Vagina (tissue), 2 donors: ENCODE measurements around the gene NR1I2. TPM values are rescaled to one million over a fixed set of nuclear protein-coding genes. Genes with fewer than 3 reads are reported as not detected.

Experiments
- DNase-seq, 2 donors: peaks; one replicate each; pipeline ENCODE4 v3.0.0-alpha.2; 2017; ENCODE audit errors: extremely low spot score in 2 of 2
- H3K27ac ChIP-seq: fragments of 200-600 bp; sonication (generic); one replicate; pipeline ENCODE4 v1.5.1; 2019
- H3K27me3 ChIP-seq: fragments of 200-600 bp; sonication (generic); one replicate; pipeline ENCODE4 v1.5.1; 2019
- H3K36me3 ChIP-seq, 2 donors: fragments of 200-600 bp; sonication (generic); one replicate each; pipeline ENCODE4 v1.5.1; 2017 to 2019
- H3K4me1 ChIP-seq: fragments of 200-600 bp; sonication (generic); one replicate; pipeline ENCODE4 v1.5.1; 2019
- H3K4me3 ChIP-seq, 2 donors: fragments of 200-600 bp; sonication (generic); 1 replicate in 1 of 2; 2 replicates in 1 of 2; pipeline ENCODE4 v1.5.1; 2016 to 2019
- H3K9me3 ChIP-seq: fragments of 200-600 bp; sonication (generic); one replicate; pipeline ENCODE4 v1.5.1; 2019
- POLR2A ChIP-seq, 2 donors: fragments of 450-650 bp; IDR thresholded peaks; one replicate each; pipeline ENCODE4 v1.6.1; 2017; ENCODE audit warnings: antibody characterized with exemption in 2 of 2, mild to moderate bottlenecking in 2 of 2, moderate library complexity in 2 of 2
- POLR2AphosphoS5 ChIP-seq, 2 donors: sonication (generic); formaldehyde crosslinking; IDR thresholded peaks; one replicate each; pipeline ENCODE4 v1.9.0; 2017; ENCODE audit warnings: antibody characterized with exemption in 2 of 2, mild to moderate bottlenecking in 2 of 2, low read depth in 1 of 2; ENCODE audit not compliant: insufficient read depth in 1 of 2
- intact Hi-C: fragments of 100-400 bp; cut with DNase I; formaldehyde crosslinking; loops from one replicate; pipeline ENCODE4 v1.15.1; 2023
- total RNA-seq: library from RNA; depleted of rRNA; stranded (reverse); fragments of >200 nt; gene quantifications from one replicate; pipeline ENCODE4 v1.2.3, GENCODE V29; 2016
- TF ChIP-seq, protein P1 (sequence below), 3 experiments: fragments of 450-650 bp in 2 of 3; fragments of 200-600 bp in 1 of 3; sonication (generic) in 1 of 3; IDR thresholded peaks; one replicate each; pipeline ENCODE4 v1.5.1; 2017 to 2019; ENCODE audit warnings: antibody characterized with exemption in 3 of 3, mild to moderate bottlenecking in 2 of 3, moderate library complexity in 2 of 3

Gene NR1I2
- total RNA-seq, 1 donor from 2014 or later, result not detected

DNA sequence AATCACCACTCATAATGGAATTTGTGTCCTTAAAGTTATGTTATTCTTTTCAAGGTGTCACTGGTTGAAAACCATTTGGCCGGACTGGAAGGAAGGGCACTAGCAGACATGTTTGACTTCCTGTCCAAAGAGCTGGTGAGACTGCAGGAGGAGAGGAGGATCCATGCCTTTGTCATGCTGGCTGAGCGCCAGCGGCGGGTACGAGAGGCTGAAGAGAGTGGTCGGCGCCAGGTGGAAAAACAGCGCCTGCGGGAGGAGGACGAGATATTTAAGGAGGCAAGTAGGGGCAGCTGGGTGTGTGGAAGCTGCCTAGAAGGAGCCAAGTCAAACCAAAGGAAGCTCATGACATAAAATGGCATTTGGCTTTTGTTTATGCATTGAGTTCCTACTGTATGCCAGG, 38.0 kb upstream of the NR1I2 start:
- TF ChIP-seq, protein P1, sequence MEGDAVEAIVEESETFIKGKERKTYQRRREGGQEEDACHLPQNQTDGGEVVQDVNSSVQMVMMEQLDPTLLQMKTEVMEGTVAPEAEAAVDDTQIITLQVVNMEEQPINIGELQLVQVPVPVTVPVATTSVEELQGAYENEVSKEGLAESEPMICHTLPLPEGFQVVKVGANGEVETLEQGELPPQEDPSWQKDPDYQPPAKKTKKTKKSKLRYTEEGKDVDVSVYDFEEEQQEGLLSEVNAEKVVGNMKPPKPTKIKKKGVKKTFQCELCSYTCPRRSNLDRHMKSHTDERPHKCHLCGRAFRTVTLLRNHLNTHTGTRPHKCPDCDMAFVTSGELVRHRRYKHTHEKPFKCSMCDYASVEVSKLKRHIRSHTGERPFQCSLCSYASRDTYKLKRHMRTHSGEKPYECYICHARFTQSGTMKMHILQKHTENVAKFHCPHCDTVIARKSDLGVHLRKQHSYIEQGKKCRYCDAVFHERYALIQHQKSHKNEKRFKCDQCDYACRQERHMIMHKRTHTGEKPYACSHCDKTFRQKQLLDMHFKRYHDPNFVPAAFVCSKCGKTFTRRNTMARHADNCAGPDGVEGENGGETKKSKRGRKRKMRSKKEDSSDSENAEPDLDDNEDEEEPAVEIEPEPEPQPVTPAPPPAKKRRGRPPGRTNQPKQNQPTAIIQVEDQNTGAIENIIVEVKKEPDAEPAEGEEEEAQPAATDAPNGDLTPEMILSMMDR (IDR thresholded peaks at IDR 0.05), result no peak
- TF ChIP-seq POLR2AphosphoS5 (IDR thresholded peaks at IDR 0.05; ENCODE audit: insufficient read depth in 1 of 2, low read depth in 1 of 2) (no peak), POLR2A (IDR thresholded peaks at IDR 0.05) (no peak)

DNA sequence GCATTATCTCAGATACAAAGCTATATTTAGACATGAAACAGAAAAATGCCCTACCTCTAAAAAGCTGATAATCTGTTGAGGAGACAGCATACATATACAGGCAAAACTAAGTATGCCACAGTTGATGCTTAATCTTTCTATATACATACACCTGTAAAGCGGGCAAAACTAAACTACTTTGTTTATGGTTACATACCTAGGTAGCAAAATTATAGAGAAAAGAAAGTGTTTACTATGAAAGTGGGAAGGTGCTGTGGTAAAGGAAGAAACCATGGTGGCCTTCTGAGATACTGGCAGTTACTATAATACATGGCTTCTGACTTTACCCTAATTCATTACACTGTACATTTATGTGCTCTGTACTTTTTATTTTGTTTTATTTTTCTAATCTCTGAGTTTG, 36.0 kb upstream of the NR1I2 start:
- intact Hi-C loops, result no loop called here
- no peaks in the 10 kb centered on the region for H3K27me3 ChIP-seq
- H3K4me1 ChIP-seq, result no peaks in the 10 kb centered on the region
- TF ChIP-seq POLR2A (IDR thresholded peaks at IDR 0.05) (no peak), POLR2AphosphoS5 (IDR thresholded peaks at IDR 0.05; ENCODE audit: insufficient read depth in 1 of 2, low read depth in 1 of 2) (no peak)
- TF ChIP-seq, protein P1 (IDR thresholded peaks at IDR 0.05), result no peak
- H3K9me3 ChIP-seq, result no peaks in the 10 kb centered on the region
- H3K27ac ChIP-seq, result no peak overlapping the region
- H3K4me3 ChIP-seq, result no peak overlapping the region
- H3K36me3 ChIP-seq, result peaks cover 0 to 13% of the 10 kb centered on the region in 2 donors
- no peak for DNase-seq

More for the DNA sequence above, 38.0 kb upstream of the NR1I2 start:
- Histone ChIP-seq H3K27me3 (no peaks in the 10 kb centered on the region), H3K4me3 (no peak overlapping the region), H3K4me1 (no peaks in the 10 kb centered on the region), H3K27ac (no peak overlapping the region), H3K36me3 (peaks cover 0 to 7% of the 10 kb centered on the region in 2 donors), H3K9me3 (no peaks in the 10 kb centered on the region)
- DNase-seq, result no peak
- intact Hi-C loops, result no loop called here

DNA sequence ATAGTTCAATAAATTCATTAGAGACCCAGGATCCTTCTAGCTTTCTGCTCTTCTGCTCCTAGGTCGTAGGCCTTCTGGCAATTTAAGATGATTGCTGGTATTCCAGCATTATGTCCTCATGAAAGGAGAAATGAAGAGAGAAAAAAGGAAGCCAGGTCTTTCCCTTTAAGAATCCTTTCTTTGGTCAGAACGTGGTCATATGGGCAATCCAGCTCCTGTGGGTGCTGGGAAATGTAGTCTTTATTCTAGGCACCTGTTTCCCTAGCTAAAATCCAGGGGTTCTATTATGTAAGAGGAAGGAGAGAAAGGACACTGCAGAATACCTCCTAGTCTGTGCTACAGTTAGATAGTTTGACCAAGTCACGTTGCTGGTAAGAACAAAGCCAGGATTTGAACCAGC, 35.5 kb upstream of the NR1I2 start:
- no peaks in the 10 kb centered on the region for H3K4me1 ChIP-seq
- TF ChIP-seq POLR2A (IDR thresholded peaks at IDR 0.05) (no peak), POLR2AphosphoS5 (IDR thresholded peaks at IDR 0.05; ENCODE audit: insufficient read depth in 1 of 2, low read depth in 1 of 2) (no peak)
- TF ChIP-seq, protein P1 (IDR thresholded peaks at IDR 0.05), result no peak

DNA sequence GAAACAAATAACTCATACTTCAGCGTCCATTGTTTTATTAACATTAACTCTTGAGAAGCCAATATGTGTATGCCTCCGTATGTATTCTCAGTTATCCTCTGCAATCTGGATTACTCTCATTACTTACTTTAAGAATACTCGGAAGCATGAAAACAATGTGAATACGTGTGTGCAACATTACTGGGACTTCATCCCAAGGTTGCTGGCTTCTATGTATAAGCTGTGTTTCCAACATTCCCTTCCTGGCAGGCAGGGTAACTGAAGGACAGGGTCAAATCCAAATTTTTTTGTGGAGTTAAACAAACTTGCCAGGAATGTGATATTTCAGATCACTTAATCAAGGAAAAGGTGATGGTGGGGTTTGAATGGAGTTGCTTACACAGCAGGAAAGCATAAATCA, 34.5 kb upstream of the NR1I2 start:
- no peaks in the 10 kb centered on the region for H3K27me3 ChIP-seq
- no peak overlapping the region for H3K27ac ChIP-seq
- no peaks in the 10 kb centered on the region for H3K9me3 ChIP-seq
- TF ChIP-seq, protein P1 (IDR thresholded peaks at IDR 0.05), result no peak
- TF ChIP-seq POLR2A (IDR thresholded peaks at IDR 0.05) (no peak), POLR2AphosphoS5 (IDR thresholded peaks at IDR 0.05; ENCODE audit: insufficient read depth in 1 of 2, low read depth in 1 of 2) (no peak)
- intact Hi-C loops, result no loop called here
- H3K4me1 ChIP-seq, result no peaks in the 10 kb centered on the region
- peaks cover 0 to 25% of the 10 kb centered on the region in 2 donors for H3K36me3 ChIP-seq
- no peak overlapping the region for H3K4me3 ChIP-seq
- DNase-seq, result no peak

More for the DNA sequence above, 35.5 kb upstream of the NR1I2 start:
- no peak for DNase-seq
- H3K27me3 ChIP-seq, result no peaks in the 10 kb centered on the region
- H3K9me3 ChIP-seq, result no peaks in the 10 kb centered on the region
- intact Hi-C loops, result no loop called here
- no peak overlapping the region for H3K27ac ChIP-seq
- H3K4me3 ChIP-seq, result no peak overlapping the region
- H3K36me3 ChIP-seq, result peaks cover 0 to 18% of the 10 kb centered on the region in 2 donors

DNA sequence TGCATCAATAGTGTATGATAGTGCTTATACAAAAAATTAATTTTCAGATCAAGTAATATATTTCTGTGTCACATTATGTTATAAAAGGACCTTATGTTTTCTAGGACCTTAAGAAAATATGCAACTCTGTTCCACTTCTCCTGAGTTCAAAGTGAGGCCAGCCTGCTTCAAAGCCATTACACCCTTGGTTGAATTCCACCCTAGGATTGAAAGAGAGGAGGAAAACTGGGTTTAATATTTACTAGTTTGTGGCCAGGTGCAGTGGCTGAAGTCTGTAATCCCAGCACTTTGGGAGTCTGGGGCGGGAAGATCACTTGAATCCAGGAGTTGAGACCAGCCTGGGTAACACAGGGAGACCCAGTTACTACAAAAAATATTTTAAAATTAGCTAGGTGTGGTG, 32.9 kb upstream of the NR1I2 start:
- peaks cover 5% of the 10 kb centered on the region for H3K9me3 ChIP-seq
- no peak for DNase-seq
- intact Hi-C loops, result no loop called here
- no peaks in the 10 kb centered on the region for H3K4me1 ChIP-seq
- H3K27ac ChIP-seq, result no peak overlapping the region
- H3K27me3 ChIP-seq, result no peaks in the 10 kb centered on the region
- H3K4me3 ChIP-seq, result no peak overlapping the region
- TF ChIP-seq, protein P1 (IDR thresholded peaks at IDR 0.05), result no peak
- TF ChIP-seq POLR2A (IDR thresholded peaks at IDR 0.05) (no peak), POLR2AphosphoS5 (IDR thresholded peaks at IDR 0.05; ENCODE audit: insufficient read depth in 1 of 2, low read depth in 1 of 2) (no peak)
- peaks cover 0 to 32% of the 10 kb centered on the region in 2 donors for H3K36me3 ChIP-seq
